Measurements from ENCODE around the gene SLIT3.

GRCh38 chr5:168734620-168735300 is 566.2 kb downstream of the SLIT3 start:
- TF ChIP-seq CTCF (IDR thresholded peaks at IDR 0.05 in 4 of 5, conservative IDR thresholded peaks at IDR 0.05 in 1 of 5) (no peak), POLR2A (IDR thresholded peaks at IDR 0.05) (no peak)

Measured in gastrocnemius medialis (tissue), 4 donors.